CD4-positive, alpha-beta T cell (primary cell): ENCODE measurements around the gene ACVR1. TPM values are rescaled to one million over a fixed set of nuclear protein-coding genes. Genes with fewer than 3 reads are reported as not detected.

ENCODE experiments used
- ATAC-seq: fragments of 200-7000 bp; cut with Tn5 transposase; one replicate; pipeline ENCODE4 v1.10.0; 2022; ENCODE audit warnings: mild to moderate bottlenecking; ENCODE audit not compliant: poor library complexity
- CTCF ChIA-PET: fragments of 350-600 bp; sonication (Branson Sonifier 250); formaldehyde crosslinking; loops from one replicate; lab custom pipeline; 2021; ENCODE audit warnings: antibody characterized with exemption, inconsistent platforms; lab: Charles Lee
- POLR2A ChIA-PET: fragments of 350-600 bp; sonication (Branson Sonifier 250); formaldehyde crosslinking; loops from one replicate; lab custom pipeline; 2021; ENCODE audit warnings: antibody characterized with exemption, inconsistent platforms; lab: Charles Lee
- DNase-seq, 14 experiments: peaks; one replicate each; pipeline ENCODE4 v3.0.0-alpha.2; 2013 to 2020; ENCODE audit warnings: mixed read lengths in 2 of 14
- H3K27ac ChIP-seq, 2 donors: one replicate each; pipeline versions ENCODE4 v1.5.1 to v1.7.0; 2013; ENCODE audit warnings: low read length in 2 of 2, low read depth in 1 of 2, mild to moderate bottlenecking in 1 of 2
- H3K27me3 ChIP-seq, 2 experiments: 1 replicate in 1 of 2; 2 replicates in 1 of 2; pipeline versions ENCODE4 v1.6.1 to v1.7.0; 2013; ENCODE audit warnings: low read length in 2 of 2, control low read depth in 1 of 2, mild to moderate bottlenecking in 1 of 2, moderate library complexity in 1 of 2; ENCODE audit not compliant: insufficient read depth in 2 of 2, control insufficient read depth in 1 of 2
- H3K36me3 ChIP-seq: one replicate; pipeline ENCODE4 v1.6.1; 2013; ENCODE audit warnings: low read length, control low read depth; ENCODE audit not compliant: insufficient read depth
- H3K4me1 ChIP-seq: one replicate; pipeline ENCODE4 v1.6.1; 2013; ENCODE audit warnings: low read length, control low read depth; ENCODE audit not compliant: insufficient read depth
- H3K4me3 ChIP-seq: one replicate; pipeline ENCODE4 v1.5.1; 2013; ENCODE audit warnings: mild to moderate bottlenecking, low read length, moderate library complexity
- H3K9me3 ChIP-seq, 2 experiments: 1 replicate in 1 of 2; 2 replicates in 1 of 2; pipeline versions ENCODE4 v1.6.1 to v1.7.0; 2013; ENCODE audit warnings: low read length in 2 of 2, mild to moderate bottlenecking in 2 of 2, control low read depth in 1 of 2, moderate library complexity in 1 of 2; ENCODE audit not compliant: control insufficient read depth in 1 of 2, insufficient read depth in 1 of 2
- H3K27ac Mint-ChIP-seq: one replicate; pipeline ENCODE4 v1.8.0; 2020; ENCODE audit warnings: mixed read lengths
- H3K27me3 Mint-ChIP-seq: one replicate; pipeline ENCODE4 v1.8.0; 2021; ENCODE audit warnings: mixed read lengths
- H3K36me3 Mint-ChIP-seq: one replicate; pipeline ENCODE4 v1.8.0; 2021; ENCODE audit warnings: low read depth, mixed read lengths
- H3K4me1 Mint-ChIP-seq: one replicate; pipeline ENCODE4 v1.8.0; 2021; ENCODE audit warnings: low read depth, mixed read lengths
- H3K4me3 Mint-ChIP-seq: one replicate; pipeline ENCODE4 v1.8.0; 2020; ENCODE audit warnings: mild to moderate bottlenecking, mixed read lengths
- H3K9me3 Mint-ChIP-seq: one replicate; pipeline ENCODE4 v1.8.0; 2020; ENCODE audit warnings: mixed read lengths
- CTCF ChIP-seq: fragments of 200-600 bp; IDR thresholded peaks from one replicate; pipeline ENCODE4 v1.8.0; 2022; ENCODE audit warnings: antibody characterized with exemption, mild to moderate bottlenecking
- intact Hi-C, 2 experiments: fragments of 100-400 bp; cut with DNase I in 1 of 2; cut with micrococcal nuclease in 1 of 2; formaldehyde crosslinking; loops; one replicate each; pipeline versions ENCODE4 v1.15.1 to v1.9.0; 2023 to 2025; cut with DNase I, micrococcal nuclease
- total RNA-seq, 174 experiments: library from RNA in 2 of 174; stranded (reverse) in 2 of 174; gene quantifications; one replicate each; pipeline ENCODE4 v1.2.3 and lab custom pipeline; 2021 to 2026

ACVR1 gene
- total RNA-seq, 2 experiments from 2014 or later: 14.3 to 16.7 TPM

DNA sequence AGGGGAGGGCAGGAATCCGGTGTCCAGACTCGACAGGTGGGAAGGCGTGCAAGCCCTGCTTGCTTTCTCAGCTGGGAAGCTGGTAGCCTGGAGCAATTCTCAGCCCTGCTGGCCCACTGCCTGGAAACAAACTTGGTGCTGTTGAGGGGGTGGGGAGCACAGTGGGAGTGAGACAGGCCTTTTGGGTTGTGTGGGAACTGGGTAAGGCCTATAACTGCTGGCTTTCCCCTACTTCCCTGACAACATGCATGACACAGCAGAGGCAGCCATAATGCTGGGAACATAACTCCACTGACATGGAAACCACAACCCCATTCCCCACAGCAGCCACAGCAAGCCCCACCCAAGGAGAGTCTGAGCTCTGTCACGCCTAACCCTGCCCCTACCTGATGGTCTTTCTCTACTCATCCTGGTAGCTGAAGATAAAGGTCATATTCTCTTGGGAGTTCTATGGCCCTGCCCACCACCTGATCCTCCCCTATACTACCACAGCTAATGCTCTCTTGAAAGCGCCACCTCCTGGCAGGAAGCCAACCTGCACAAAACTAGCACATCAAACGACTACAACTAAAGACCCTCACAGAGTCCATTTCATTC, 124.6 kb downstream of the ACVR1 start:
- H3K27me3 Mint-ChIP-seq: no peaks in the 10 kb centered on the region
- intact Hi-C loops: loop anchor here (2.0 kb wide), 1 partner anchor 449 kb away; no protein-coding TSS in a partner anchor
- H3K4me3 ChIP-seq: no peak overlapping the region
- no peak for TF ChIP-seq CTCF
- peaks cover 76% of the 10 kb centered on the region for H3K36me3 Mint-ChIP-seq
- H3K4me3 Mint-ChIP-seq: no peak overlapping the region
- H3K27ac ChIP-seq: no peak overlapping the region
- no peaks in the 10 kb centered on the region for H3K4me1 ChIP-seq
- no peaks in the 10 kb centered on the region for H3K9me3 ChIP-seq
- H3K36me3 ChIP-seq: peaks cover 46% of the 10 kb centered on the region
- ChIA-PET CTCF (interaction anchor here (1.1 kb wide), 2 partner anchors 259 to 449 kb away, joined by 3 to 4 read pairs; no protein-coding TSS in a partner anchor), POLR2A (no interaction called here)
- ATAC-seq: no peak
- H3K27me3 ChIP-seq: no peaks in the 10 kb centered on the region
- no peak overlapping the region for H3K27ac Mint-ChIP-seq
- peaks cover 2% of the 10 kb centered on the region for H3K9me3 Mint-ChIP-seq
- peaks cover 5% of the 10 kb centered on the region for H3K4me1 Mint-ChIP-seq
- DNase-seq: peak in 8 of 14 experiments; percentile 6 to 46 (median 14)

DNA sequence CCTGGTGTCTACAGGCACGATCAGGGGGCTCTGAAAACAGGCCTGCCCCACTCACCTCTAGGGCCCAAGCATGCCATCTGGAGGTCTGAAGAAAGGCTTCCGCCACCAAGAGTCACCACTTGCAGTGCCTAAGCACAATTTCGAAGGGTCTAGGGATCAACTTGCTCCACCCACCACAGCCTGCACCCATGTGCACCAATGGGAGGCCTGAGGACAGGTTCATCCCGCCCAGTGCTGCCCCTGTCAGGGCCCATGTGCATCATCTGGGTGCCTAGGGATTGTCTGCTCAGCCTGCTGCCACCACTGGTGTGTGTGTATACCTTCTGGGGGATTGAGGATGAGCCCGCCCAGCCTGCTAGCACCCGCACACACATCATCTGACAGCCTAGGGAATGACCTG, 126.4 kb downstream of the ACVR1 start:
- POLR2A ChIA-PET: no interaction called here
- no peak overlapping the region for H3K4me3 ChIP-seq
- H3K9me3 Mint-ChIP-seq: no peaks in the 10 kb centered on the region
- ATAC-seq (no peak), DNase-seq (peak in 1 of 14 experiments; percentile 7)
- intact Hi-C loops: loop anchor here (2.0 to 10.0 kb wide), 2 partner anchors 255 to 447 kb away; no protein-coding TSS in a partner anchor
- no peaks in the 10 kb centered on the region for H3K4me1 ChIP-seq
- peaks cover 5% of the 10 kb centered on the region for H3K4me1 Mint-ChIP-seq
- no peak overlapping the region for H3K27ac ChIP-seq
- H3K36me3 Mint-ChIP-seq: peaks cover 57% of the 10 kb centered on the region
- H3K27me3 ChIP-seq: no peaks in the 10 kb centered on the region
- no peak for TF ChIP-seq CTCF
- no peak overlapping the region for H3K27ac Mint-ChIP-seq
- CTCF ChIA-PET: no interaction called here
- peaks cover 36% of the 10 kb centered on the region for H3K36me3 ChIP-seq
- no peaks in the 10 kb centered on the region for H3K27me3 Mint-ChIP-seq
- H3K9me3 ChIP-seq: no peaks in the 10 kb centered on the region
- no peak overlapping the region for H3K4me3 Mint-ChIP-seq

DNA sequence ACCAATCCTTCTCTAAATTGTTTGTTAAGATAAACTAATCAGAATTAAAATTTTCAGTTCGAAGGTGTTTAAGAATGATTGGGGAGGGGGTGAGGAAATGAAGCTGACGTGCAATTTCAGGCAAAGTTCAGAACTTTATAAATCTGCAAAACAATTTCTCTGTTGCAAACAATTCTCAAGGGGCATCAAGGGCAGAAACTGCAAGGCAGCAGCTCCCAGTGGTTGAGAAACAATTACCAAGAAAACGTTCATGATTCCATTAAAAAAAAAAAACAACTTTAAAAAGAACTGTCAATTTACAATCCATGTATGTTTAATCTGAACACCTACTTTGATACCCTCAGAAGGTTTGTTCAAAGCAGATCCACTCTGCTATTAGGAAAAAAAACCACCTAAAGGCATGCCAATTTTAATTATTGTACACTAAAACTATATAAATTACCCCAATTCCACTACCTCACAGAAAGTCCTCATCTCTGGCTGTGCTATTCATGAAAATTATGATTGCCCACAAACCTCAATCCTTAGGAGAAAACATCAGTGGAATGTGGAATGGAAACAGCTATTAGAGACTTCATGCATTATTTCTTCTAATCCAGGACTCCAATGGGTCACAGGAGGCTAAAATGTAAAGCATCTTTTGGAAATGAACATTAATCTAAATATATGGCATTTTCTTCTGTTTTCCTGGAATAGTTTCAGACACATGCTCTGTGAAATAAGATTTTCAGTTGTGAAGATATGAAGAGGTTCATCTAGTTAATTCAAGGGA, 127.6 kb downstream of the ACVR1 start:
- H3K4me1 Mint-ChIP-seq: no peaks in the 10 kb centered on the region
- intact Hi-C loops: loop anchor here in 1 of 2 experiments (10.0 kb wide), 1 partner anchor 254 kb away; no protein-coding TSS in a partner anchor

More for the DNA sequence above, 127.6 kb downstream of the ACVR1 start:
- ChIA-PET POLR2A (no interaction called here), CTCF (interaction anchor here (1.0 to 1.2 kb wide), 2 partner anchors 8 to 45 kb away, joined by 3 read pairs; no protein-coding TSS in a partner anchor)
- ATAC-seq: no peak
- Histone ChIP-seq H3K4me3 (no peak overlapping the region), H3K27ac (no peak overlapping the region), H3K9me3 (no peaks in the 10 kb centered on the region), H3K36me3 (peaks cover 36% of the 10 kb centered on the region), H3K27me3 (no peaks in the 10 kb centered on the region), H3K4me1 (no peaks in the 10 kb centered on the region)
- no peak overlapping the region for H3K4me3 Mint-ChIP-seq
- DNase-seq: no peak
- peaks cover 53% of the 10 kb centered on the region for H3K36me3 Mint-ChIP-seq
- H3K27ac Mint-ChIP-seq: no peak overlapping the region
- no peaks in the 10 kb centered on the region for H3K9me3 Mint-ChIP-seq
- no peak for TF ChIP-seq CTCF
- H3K27me3 Mint-ChIP-seq: no peaks in the 10 kb centered on the region
